Neural cell (in vitro differentiated cells): ENCODE measurements around the gene UBXN10. TPM values are rescaled to one million over a fixed set of nuclear protein-coding genes. Genes with fewer than 3 reads are reported as not detected.

Source experiments
- H2AFZ ChIP-seq: fragments of 200-600, 300-800 bp; sonication (generic), shearing (Covaris generic); 2 replicates; pipeline ENCODE4 v1.6.0; 2014; ENCODE audit warnings: low read depth, mild to moderate bottlenecking, antibody characterized with exemption, low read length, moderate library complexity
- H3F3A ChIP-seq: fragments of 200-600 bp; shearing (Covaris generic); 2 replicates; pipeline ENCODE4 v1.6.1; 2016; ENCODE audit warnings: mild to moderate bottlenecking, moderate library complexity, mixed read lengths, antibody characterized with exemption, low read length; ENCODE audit not compliant: insufficient read depth, poor library complexity, severe bottlenecking
- H3K27ac ChIP-seq: fragments of 200-600, 300-800 bp; sonication (generic), shearing (Covaris generic); 2 replicates; pipeline ENCODE4 v1.5.1; 2014; ENCODE audit warnings: mild to moderate bottlenecking, low read length, moderate library complexity
- H3K27me3 ChIP-seq: fragments of 300-800, 200-600 bp; sonication (generic), shearing (Covaris generic); 2 replicates; pipeline ENCODE4 v1.6.0; 2014; ENCODE audit warnings: mild to moderate bottlenecking, low read depth, low read length, moderate library complexity; ENCODE audit not compliant: insufficient read depth
- H3K36me3 ChIP-seq: fragments of 300-800, 200-600 bp; sonication (generic), shearing (Covaris generic); 2 replicates; pipeline ENCODE4 v1.5.1; 2014; ENCODE audit warnings: mild to moderate bottlenecking, antibody characterized with exemption, low read length, moderate library complexity; ENCODE audit not compliant: insufficient read depth
- H3K4me2 ChIP-seq: fragments of 300-800, 200-600 bp; sonication (generic), shearing (Covaris generic); 2 replicates; pipeline ENCODE4 v1.6.0; 2014; ENCODE audit warnings: mild to moderate bottlenecking, low read length
- H3K4me3 ChIP-seq: fragments of 300-800, 200-600 bp; sonication (generic), shearing (Covaris generic); 2 replicates; pipeline ENCODE4 v1.5.1; 2014; ENCODE audit warnings: mild to moderate bottlenecking, low read length, moderate library complexity
- H3K79me2 ChIP-seq: fragments of 200-600 bp; shearing (Covaris generic); replicated peaks from 2 replicates; pipeline ENCODE4 v1.6.0; 2014; ENCODE audit warnings: mild to moderate bottlenecking, low read length, moderate library complexity; ENCODE audit not compliant: insufficient read depth
- H3K9ac ChIP-seq: fragments of 300-800, 200-600 bp; sonication (generic), shearing (Covaris generic); 2 replicates; pipeline ENCODE4 v1.6.1; 2016; ENCODE audit warnings: mild to moderate bottlenecking, low read length, mixed read lengths
- H3K9me2 ChIP-seq: fragments of 200-600 bp; shearing (Covaris generic); 2 replicates; pipeline ENCODE4 v1.6.1; 2016; ENCODE audit warnings: mild to moderate bottlenecking, low read length, mixed read lengths; ENCODE audit not compliant: insufficient read depth
- H3K9me3 ChIP-seq: fragments of 200-600, 300-800 bp; sonication (generic), shearing (Covaris generic); 2 replicates; pipeline ENCODE4 v1.6.1; 2016; ENCODE audit warnings: mild to moderate bottlenecking, mixed run types, low read length, moderate library complexity, mixed read lengths
- H4K20me1 ChIP-seq: fragments of 200-600 bp; shearing (Covaris generic); 2 replicates; pipeline ENCODE4 v1.6.1; 2016; ENCODE audit warnings: mild to moderate bottlenecking, mixed run types; ENCODE audit not compliant: insufficient read depth
- EP300 ChIP-seq: fragments of 450-650 bp; conservative IDR thresholded peaks from 2 replicates; pipeline ENCODE4 v1.6.1; 2014; ENCODE audit warnings: antibody characterized with exemption, mild to moderate bottlenecking, moderate library complexity; ENCODE audit not compliant: poor library complexity, severe bottlenecking
- EZH2 ChIP-seq: fragments of 200-600, 300-800 bp; shearing (Covaris generic), sonication (generic); IDR thresholded peaks from 2 replicates; pipeline ENCODE4 v1.6.1; 2014; ENCODE audit warnings: antibody characterized with exemption, low read length, borderline replicate concordance, mild to moderate bottlenecking; ENCODE audit not compliant: insufficient read depth, poor library complexity, severe bottlenecking
- MXI1 ChIP-seq: fragments of 450-650 bp; conservative IDR thresholded peaks from 2 replicates; pipeline ENCODE4 v1.6.1; 2014; ENCODE audit warnings: antibody characterized with exemption, mild to moderate bottlenecking; ENCODE audit not compliant: poor library complexity, severe bottlenecking
- POLR2AphosphoS5 ChIP-seq: IDR thresholded peaks from 2 replicates; pipeline ENCODE4 v1.6.1; 2012
- RAD21 ChIP-seq: fragments of 450-650 bp; conservative IDR thresholded peaks from 2 replicates; pipeline ENCODE4 v1.6.1; 2014; ENCODE audit warnings: antibody characterized with exemption, mild to moderate bottlenecking, moderate library complexity
- SMC3 ChIP-seq: fragments of 450-650 bp; conservative IDR thresholded peaks from 2 replicates; pipeline ENCODE4 v1.6.1; 2014; ENCODE audit warnings: antibody characterized with exemption, mild to moderate bottlenecking, moderate library complexity; ENCODE audit not compliant: poor library complexity
- TAF1 ChIP-seq: IDR thresholded peaks from 2 replicates; pipeline ENCODE4 v1.6.1; 2012; ENCODE audit warnings: low read depth
- polyA plus RNA-seq: library from polyadenylated mRNA; depleted of rRNA; stranded (reverse); fragments of >200 nt; gene quantifications from 2 replicates; pipeline ENCODE4 v1.2.3, GENCODE V29; 2014
- TF ChIP-seq, protein P1 (sequence below): IDR thresholded peaks from 2 replicates; pipeline ENCODE4 v1.6.1; 2012; ENCODE audit warnings: borderline replicate concordance
- TF ChIP-seq, protein P2 (sequence below): fragments of 450-650 bp; IDR thresholded peaks from 2 replicates; pipeline ENCODE4 v1.5.1; 2014; ENCODE audit warnings: antibody characterized with exemption, mild to moderate bottlenecking, moderate library complexity; ENCODE audit not compliant: poor library complexity, severe bottlenecking

UBXN10 gene
- polyA plus RNA-seq, 1 donor from 2014 or later = 0.64 TPM

DNA sequence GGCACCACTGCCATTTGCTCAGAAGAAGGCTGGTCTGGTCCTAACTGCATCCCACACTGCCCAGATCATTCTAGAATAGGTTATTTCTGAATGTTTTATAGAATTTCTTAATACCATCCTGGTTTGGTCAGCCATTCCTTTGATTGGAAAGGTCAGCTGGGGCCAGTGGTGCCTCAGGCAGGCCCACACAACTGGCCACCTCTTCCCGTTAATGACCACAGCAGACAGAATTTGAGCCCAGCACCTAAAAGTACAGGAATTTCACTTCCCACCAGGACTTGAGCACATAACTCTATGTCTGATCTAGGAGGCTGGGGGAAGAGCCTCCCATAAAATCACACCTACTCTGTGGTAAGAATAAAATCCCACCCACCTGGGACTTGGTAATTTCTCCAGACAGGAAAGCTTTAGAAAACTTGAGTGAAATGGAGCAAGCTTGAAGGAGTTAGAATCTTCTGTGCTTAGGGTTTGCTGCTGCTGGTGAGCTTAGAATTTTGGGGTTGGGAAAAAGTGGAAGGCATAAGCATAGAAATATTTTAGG lies 7.0 kb downstream of the UBXN10 start:
- no peaks in the 10 kb centered on the region for H3K79me2 ChIP-seq
- H3K9ac ChIP-seq = no peak overlapping the region
- no peak for TF ChIP-seq POLR2AphosphoS5
- no peak for TF ChIP-seq MXI1
- TF ChIP-seq SMC3 = no peak
- H3K27ac ChIP-seq = no peak overlapping the region
- no peak overlapping the region for H2AFZ ChIP-seq
- H3F3A ChIP-seq = no peaks in the 10 kb centered on the region
- H3K36me3 ChIP-seq = no peaks in the 10 kb centered on the region
- no peaks in the 10 kb centered on the region for H3K9me3 ChIP-seq
- no peak overlapping the region for H3K4me3 ChIP-seq
- H3K27me3 ChIP-seq = no peaks in the 10 kb centered on the region
- H4K20me1 ChIP-seq = no peaks in the 10 kb centered on the region
- no peak overlapping the region for H3K4me2 ChIP-seq
- no peaks in the 10 kb centered on the region for H3K9me2 ChIP-seq

DNA sequence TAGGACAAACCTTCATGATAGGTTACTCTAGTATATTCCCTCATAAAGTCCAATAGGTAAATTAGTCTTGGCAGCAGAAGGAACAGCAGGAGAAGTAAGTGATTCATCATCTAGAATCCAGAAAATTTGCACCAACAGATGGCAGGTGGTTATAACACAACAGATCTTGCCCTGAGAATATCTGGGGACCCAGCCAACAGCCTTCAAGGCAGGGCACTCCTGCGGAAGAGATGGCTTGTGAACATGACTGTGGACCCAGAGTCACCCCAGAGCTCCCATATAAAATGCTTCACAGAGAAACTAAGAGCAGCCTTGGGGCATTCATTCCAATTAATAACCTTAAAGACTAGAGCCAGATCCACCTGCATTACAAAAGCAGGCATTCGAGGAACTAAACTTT lies 8.3 kb downstream of the UBXN10 start:
- H2AFZ ChIP-seq = no peak overlapping the region
- no peaks in the 10 kb centered on the region for H3K27me3 ChIP-seq
- no peak overlapping the region for H3K4me2 ChIP-seq
- H3K27ac ChIP-seq = no peak overlapping the region
- TF ChIP-seq POLR2AphosphoS5 (no peak), RAD21 (no peak), EP300 (no peak), SMC3 (no peak), TAF1 (no peak), MXI1 (no peak), EZH2 (no peak)
- TF ChIP-seq, protein P1, sequence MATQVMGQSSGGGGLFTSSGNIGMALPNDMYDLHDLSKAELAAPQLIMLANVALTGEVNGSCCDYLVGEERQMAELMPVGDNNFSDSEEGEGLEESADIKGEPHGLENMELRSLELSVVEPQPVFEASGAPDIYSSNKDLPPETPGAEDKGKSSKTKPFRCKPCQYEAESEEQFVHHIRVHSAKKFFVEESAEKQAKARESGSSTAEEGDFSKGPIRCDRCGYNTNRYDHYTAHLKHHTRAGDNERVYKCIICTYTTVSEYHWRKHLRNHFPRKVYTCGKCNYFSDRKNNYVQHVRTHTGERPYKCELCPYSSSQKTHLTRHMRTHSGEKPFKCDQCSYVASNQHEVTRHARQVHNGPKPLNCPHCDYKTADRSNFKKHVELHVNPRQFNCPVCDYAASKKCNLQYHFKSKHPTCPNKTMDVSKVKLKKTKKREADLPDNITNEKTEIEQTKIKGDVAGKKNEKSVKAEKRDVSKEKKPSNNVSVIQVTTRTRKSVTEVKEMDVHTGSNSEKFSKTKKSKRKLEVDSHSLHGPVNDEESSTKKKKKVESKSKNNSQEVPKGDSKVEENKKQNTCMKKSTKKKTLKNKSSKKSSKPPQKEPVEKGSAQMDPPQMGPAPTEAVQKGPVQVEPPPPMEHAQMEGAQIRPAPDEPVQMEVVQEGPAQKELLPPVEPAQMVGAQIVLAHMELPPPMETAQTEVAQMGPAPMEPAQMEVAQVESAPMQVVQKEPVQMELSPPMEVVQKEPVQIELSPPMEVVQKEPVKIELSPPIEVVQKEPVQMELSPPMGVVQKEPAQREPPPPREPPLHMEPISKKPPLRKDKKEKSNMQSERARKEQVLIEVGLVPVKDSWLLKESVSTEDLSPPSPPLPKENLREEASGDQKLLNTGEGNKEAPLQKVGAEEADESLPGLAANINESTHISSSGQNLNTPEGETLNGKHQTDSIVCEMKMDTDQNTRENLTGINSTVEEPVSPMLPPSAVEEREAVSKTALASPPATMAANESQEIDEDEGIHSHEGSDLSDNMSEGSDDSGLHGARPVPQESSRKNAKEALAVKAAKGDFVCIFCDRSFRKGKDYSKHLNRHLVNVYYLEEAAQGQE = no peak
- TF ChIP-seq, protein P2, sequence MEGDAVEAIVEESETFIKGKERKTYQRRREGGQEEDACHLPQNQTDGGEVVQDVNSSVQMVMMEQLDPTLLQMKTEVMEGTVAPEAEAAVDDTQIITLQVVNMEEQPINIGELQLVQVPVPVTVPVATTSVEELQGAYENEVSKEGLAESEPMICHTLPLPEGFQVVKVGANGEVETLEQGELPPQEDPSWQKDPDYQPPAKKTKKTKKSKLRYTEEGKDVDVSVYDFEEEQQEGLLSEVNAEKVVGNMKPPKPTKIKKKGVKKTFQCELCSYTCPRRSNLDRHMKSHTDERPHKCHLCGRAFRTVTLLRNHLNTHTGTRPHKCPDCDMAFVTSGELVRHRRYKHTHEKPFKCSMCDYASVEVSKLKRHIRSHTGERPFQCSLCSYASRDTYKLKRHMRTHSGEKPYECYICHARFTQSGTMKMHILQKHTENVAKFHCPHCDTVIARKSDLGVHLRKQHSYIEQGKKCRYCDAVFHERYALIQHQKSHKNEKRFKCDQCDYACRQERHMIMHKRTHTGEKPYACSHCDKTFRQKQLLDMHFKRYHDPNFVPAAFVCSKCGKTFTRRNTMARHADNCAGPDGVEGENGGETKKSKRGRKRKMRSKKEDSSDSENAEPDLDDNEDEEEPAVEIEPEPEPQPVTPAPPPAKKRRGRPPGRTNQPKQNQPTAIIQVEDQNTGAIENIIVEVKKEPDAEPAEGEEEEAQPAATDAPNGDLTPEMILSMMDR = no peak
- H4K20me1 ChIP-seq = no peaks in the 10 kb centered on the region
- no peaks in the 10 kb centered on the region for H3K36me3 ChIP-seq
- H3F3A ChIP-seq = no peaks in the 10 kb centered on the region
- no peak overlapping the region for H3K9ac ChIP-seq
- H3K9me3 ChIP-seq = no peaks in the 10 kb centered on the region
- H3K9me2 ChIP-seq = no peaks in the 10 kb centered on the region
- H3K4me3 ChIP-seq = no peak overlapping the region
- H3K79me2 ChIP-seq = no peaks in the 10 kb centered on the region
